K562 (cell line): ENCODE measurements around the gene ZNF556. TPM values are rescaled to one million over a fixed set of nuclear protein-coding genes. Genes with fewer than 3 reads are reported as not detected.

Source experiments
- BDP1 ChIP-seq: IDR thresholded peaks from 3 replicates; pipeline ENCODE4 v1.6.1; 2011; ENCODE audit not compliant: insufficient read length, insufficient read depth
- CBX1 ChIP-seq: sonication (generic); IDR thresholded peaks from 2 replicates; pipeline ENCODE4 v1.6.1; 2016; ENCODE audit warnings: antibody characterized with exemption, low read depth, mild to moderate bottlenecking
- FOXJ3 ChIP-seq: sonication (generic); formaldehyde crosslinking; IDR thresholded peaks from 2 replicates; pipeline ENCODE4 v1.4.0; 2020; ENCODE audit warnings: mild to moderate bottlenecking, missing genetic modification reagents
- L3MBTL2 ChIP-seq: fragments of 450-650 bp; IDR thresholded peaks from 2 replicates; pipeline ENCODE4 v1.6.1; 2016; ENCODE audit warnings: mild to moderate bottlenecking, moderate library complexity
- MCM3 ChIP-seq: fragments of 450-650 bp; IDR thresholded peaks from 2 replicates; pipeline ENCODE4 v1.6.1; 2016
- PHF20 ChIP-seq: fragments of 450-650 bp; IDR thresholded peaks from 2 replicates; pipeline ENCODE4 v1.6.1; 2018; ENCODE audit not compliant: partially characterized antibody
- PML ChIP-seq: IDR thresholded peaks from 2 replicates; pipeline ENCODE4 v1.6.1; 2012; ENCODE audit warnings: low read length, inconsistent platforms
- RBM22 ChIP-seq: fragments of 200-400 bp; formaldehyde crosslinking; IDR thresholded peaks from 2 replicates; pipeline ENCODE4 v1.6.1; 2018; ENCODE audit warnings: low read length, low read depth; ENCODE audit not compliant: poor library complexity, severe bottlenecking
- RBM25 ChIP-seq: fragments of 200-400 bp; formaldehyde crosslinking; IDR thresholded peaks from 2 replicates; pipeline ENCODE4 v1.6.1; 2018; ENCODE audit warnings: low read length, low read depth, moderate library complexity; ENCODE audit not compliant: severe bottlenecking
- SREBF2 ChIP-seq: sonication (generic); formaldehyde crosslinking; IDR thresholded peaks from 2 replicates; pipeline ENCODE4 v1.4.0; 2020; ENCODE audit warnings: mild to moderate bottlenecking, missing genetic modification reagents
- TRIM24 ChIP-seq, 2 experiments: fragments of 450-650 bp; IDR thresholded peaks; 2 replicates each; pipeline ENCODE4 v1.6.1; 2016
- TSC22D4 ChIP-seq: fragments of 450-650 bp; IDR thresholded peaks from 2 replicates; pipeline ENCODE4 v1.6.1; 2016; ENCODE audit warnings: missing genetic modification characterization, missing biosample characterization, control low read depth
- ZFX ChIP-seq: sonication (generic); formaldehyde crosslinking; IDR thresholded peaks from 2 replicates; pipeline ENCODE4 v1.8.0; 2022; ENCODE audit warnings: mild to moderate bottlenecking, missing genetic modification reagents, moderate library complexity
- ZNF165 ChIP-seq: fragments of 250-450 bp; sonication (Bioruptor Pico); IDR thresholded peaks from 2 replicates; pipeline ENCODE4 v1.4.0; 2020; ENCODE audit warnings: borderline replicate concordance
- ZNF77 ChIP-seq: fragments of 250-450 bp; sonication (Bioruptor Pico); IDR thresholded peaks from 2 replicates; pipeline ENCODE4 v1.5.0; 2020
- polyA plus RNA-seq, 8 experiments: library from polyadenylated mRNA; depleted of rRNA in 4 of 8; stranded (reverse) in 5 of 8; unstranded in 3 of 8; fragments of >200 nt; fragmentation: Nextera tagmentation in 2 of 8; fragmentation: Illumina TruSeq in 1 of 8; extraction: Ambion mirVana in 2 of 8; extraction: Trizol in 1 of 8; gene quantifications; 2 replicates each; pipeline versions ENCODE4 v1.2.1 to v1.2.3, GENCODE V29; 2011 to 2014; ENCODE audit warnings: inconsistent platforms in 1 of 8, missing spikeins in 1 of 8
- total RNA-seq, 7 experiments: library from RNA; depleted of rRNA in 6 of 7; stranded (reverse); fragments of >200 nt in 6 of 7; fragmentation: Illumina TruSeq in 2 of 7; extraction: Trizol in 2 of 7; gene quantifications; 2 replicates each; pipeline versions ENCODE4 v1.2.1 to v1.2.3, GENCODE V29; 2011 to 2021; ENCODE audit warnings: low replicate concordance in 1 of 7
- TF ChIP-seq, protein P1 (sequence below): fragments of 450-650 bp; formaldehyde crosslinking; IDR thresholded peaks from 2 replicates; pipeline ENCODE4 v1.4.0; 2020; ENCODE audit warnings: mild to moderate bottlenecking, moderate library complexity
- TF ChIP-seq, protein P2 (sequence below): fragments of 450-650 bp; IDR thresholded peaks from 2 replicates; pipeline ENCODE4 v1.6.1; 2018; ENCODE audit warnings: mild to moderate bottlenecking, low read depth; ENCODE audit not compliant: partially characterized antibody
- TF ChIP-seq, protein P3 (sequence below): sonication (generic); formaldehyde crosslinking; IDR thresholded peaks from 2 replicates; pipeline ENCODE4 v1.4.0; 2020; ENCODE audit warnings: mild to moderate bottlenecking, missing genetic modification reagents
- TF ChIP-seq, protein P4 (sequence below): fragments of 450-650 bp; IDR thresholded peaks from 2 replicates; pipeline ENCODE4 v1.6.1; 2016; ENCODE audit warnings: missing biosample characterization, missing genetic modification characterization
- TF ChIP-seq, protein P5 (sequence below), 2 experiments: fragments of 250-450 bp in 1 of 2; fragments of 450-650 bp in 1 of 2; sonication (Bioruptor Pico) in 1 of 2; IDR thresholded peaks; 2 replicates each; pipeline versions ENCODE4 v1.6.1 to v1.8.0; 2016 to 2021; ENCODE audit warnings: mild to moderate bottlenecking in 2 of 2, moderate library complexity in 2 of 2, missing compliant biosample characterization in 1 of 2, missing genetic modification characterization in 1 of 2

Gene ZNF556
- total and polyA plus RNA-seq, 9 of the 15 experiments (the other 6 are each of a cell fraction or from before 2014, with no cell fraction given), result 0.01 to 0.36 (median 0.10) TPM; not detected in 1

DNA sequence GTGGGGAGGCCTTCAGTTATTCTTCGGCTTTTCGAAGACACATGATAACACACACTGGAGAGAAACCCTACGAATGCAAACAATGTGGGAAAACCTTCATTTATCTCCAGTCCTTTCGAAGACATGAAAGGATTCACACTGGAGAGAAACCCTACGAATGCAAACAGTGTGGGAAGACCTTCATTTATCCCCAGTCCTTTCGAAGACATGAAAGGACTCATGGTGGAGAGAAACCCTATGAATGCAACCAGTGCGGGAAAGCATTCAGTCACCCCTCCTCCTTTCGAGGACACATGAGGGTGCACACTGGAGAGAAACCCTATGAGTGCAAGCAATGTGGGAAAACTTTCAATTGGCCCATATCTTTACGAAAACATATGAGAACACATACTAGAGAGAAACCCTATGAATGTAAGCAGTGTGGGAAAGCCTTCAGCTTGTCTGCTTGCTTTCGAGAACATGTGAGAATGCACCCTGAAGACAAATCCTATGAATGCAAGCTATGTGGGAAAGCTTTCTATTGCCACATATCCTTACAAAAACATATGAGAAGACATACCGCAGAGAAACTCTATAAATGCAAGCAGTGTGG lies 14.0 kb upstream of the ZNF556 start (continued):
- TF ChIP-seq, protein P1, sequence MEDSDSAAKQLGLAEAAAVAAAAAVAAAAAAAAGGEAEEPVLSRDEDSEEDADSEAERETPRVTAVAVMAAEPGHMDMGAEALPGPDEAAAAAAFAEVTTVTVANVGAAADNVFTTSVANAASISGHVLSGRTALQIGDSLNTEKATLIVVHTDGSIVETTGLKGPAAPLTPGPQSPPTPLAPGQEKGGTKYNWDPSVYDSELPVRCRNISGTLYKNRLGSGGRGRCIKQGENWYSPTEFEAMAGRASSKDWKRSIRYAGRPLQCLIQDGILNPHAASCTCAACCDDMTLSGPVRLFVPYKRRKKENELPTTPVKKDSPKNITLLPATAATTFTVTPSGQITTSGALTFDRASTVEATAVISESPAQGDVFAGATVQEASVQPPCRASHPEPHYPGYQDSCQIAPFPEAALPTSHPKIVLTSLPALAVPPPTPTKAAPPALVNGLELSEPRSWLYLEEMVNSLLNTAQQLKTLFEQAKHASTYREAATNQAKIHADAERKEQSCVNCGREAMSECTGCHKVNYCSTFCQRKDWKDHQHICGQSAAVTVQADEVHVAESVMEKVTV, result no peak
- TF ChIP-seq MCM3 (no peak), TSC22D4 (no peak), PML (no peak), RBM22 (no peak), BDP1 (no peak), SREBF2 (CRISPR knock-in tag) (no peak), CBX1 (peak; percentile 43; the same call in 1 of the 2 replicates), TRIM24 (IDR thresholded peaks at IDR 0.05) (0 out of 4 replicates have a peak, but pooled peaks of 1 of the 2 experiments have one; percentile 53), ZFX (CRISPR knock-in tag) (no peak), FOXJ3 (CRISPR knock-in tag) (no peak), ZNF165 (no peak), ZNF77 (CRISPR knock-in tag) (no peak), RBM25 (peak; percentile 8), L3MBTL2 (0 out of 2 replicates have a peak, but pooled peaks have one; percentile 20), PHF20 (no peak)
- TF ChIP-seq, protein P2, sequence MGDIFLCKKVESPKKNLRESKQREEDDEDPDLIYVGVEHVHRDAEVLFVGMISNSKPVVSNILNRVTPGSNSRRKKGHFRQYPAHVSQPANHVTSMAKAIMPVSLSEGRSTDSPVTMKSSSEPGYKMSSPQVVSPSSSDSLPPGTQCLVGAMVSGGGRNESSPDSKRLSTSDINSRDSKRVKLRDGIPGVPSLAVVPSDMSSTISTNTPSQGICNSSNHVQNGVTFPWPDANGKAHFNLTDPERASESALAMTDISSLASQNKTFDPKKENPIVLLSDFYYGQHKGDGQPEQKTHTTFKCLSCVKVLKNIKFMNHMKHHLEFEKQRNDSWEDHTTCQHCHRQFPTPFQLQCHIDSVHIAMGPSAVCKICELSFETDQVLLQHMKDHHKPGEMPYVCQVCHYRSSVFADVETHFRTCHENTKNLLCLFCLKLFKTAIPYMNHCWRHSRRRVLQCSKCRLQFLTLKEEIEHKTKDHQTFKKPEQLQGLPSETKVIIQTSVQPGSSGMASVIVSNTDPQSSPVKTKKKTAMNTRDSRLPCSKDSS, result peak; percentile 91
- TF ChIP-seq, protein P3, sequence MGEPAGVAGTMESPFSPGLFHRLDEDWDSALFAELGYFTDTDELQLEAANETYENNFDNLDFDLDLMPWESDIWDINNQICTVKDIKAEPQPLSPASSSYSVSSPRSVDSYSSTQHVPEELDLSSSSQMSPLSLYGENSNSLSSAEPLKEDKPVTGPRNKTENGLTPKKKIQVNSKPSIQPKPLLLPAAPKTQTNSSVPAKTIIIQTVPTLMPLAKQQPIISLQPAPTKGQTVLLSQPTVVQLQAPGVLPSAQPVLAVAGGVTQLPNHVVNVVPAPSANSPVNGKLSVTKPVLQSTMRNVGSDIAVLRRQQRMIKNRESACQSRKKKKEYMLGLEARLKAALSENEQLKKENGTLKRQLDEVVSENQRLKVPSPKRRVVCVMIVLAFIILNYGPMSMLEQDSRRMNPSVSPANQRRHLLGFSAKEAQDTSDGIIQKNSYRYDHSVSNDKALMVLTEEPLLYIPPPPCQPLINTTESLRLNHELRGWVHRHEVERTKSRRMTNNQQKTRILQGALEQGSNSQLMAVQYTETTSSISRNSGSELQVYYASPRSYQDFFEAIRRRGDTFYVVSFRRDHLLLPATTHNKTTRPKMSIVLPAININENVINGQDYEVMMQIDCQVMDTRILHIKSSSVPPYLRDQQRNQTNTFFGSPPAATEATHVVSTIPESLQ (CRISPR knock-in tag), result no peak
- TF ChIP-seq, protein P4, sequence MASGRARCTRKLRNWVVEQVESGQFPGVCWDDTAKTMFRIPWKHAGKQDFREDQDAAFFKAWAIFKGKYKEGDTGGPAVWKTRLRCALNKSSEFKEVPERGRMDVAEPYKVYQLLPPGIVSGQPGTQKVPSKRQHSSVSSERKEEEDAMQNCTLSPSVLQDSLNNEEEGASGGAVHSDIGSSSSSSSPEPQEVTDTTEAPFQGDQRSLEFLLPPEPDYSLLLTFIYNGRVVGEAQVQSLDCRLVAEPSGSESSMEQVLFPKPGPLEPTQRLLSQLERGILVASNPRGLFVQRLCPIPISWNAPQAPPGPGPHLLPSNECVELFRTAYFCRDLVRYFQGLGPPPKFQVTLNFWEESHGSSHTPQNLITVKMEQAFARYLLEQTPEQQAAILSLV, result no peak
- TF ChIP-seq, protein P5, sequence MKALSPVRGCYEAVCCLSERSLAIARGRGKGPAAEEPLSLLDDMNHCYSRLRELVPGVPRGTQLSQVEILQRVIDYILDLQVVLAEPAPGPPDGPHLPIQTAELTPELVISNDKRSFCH (CRISPR knock-in tag; IDR thresholded peaks at IDR 0.05), result no peak
- TF ChIP-seq, protein P5 (tag; IDR thresholded peaks at IDR 0.05), result no peak
